NCI-H748 (cell line): ENCODE data around the gene FAM13B.
"Not testable (repeated sequence)": the region's sequence is repeated elsewhere in the genome, so short reads cannot be mapped to it uniquely, and the experiment has no call there.

Experiments used
- DNase-seq: peaks from one replicate; lab custom pipeline; 2025; ENCODE audit not compliant: unreplicated experiment; lab: John Stamatoyannopoulos, UW

The FAM13B gene

DNA sequence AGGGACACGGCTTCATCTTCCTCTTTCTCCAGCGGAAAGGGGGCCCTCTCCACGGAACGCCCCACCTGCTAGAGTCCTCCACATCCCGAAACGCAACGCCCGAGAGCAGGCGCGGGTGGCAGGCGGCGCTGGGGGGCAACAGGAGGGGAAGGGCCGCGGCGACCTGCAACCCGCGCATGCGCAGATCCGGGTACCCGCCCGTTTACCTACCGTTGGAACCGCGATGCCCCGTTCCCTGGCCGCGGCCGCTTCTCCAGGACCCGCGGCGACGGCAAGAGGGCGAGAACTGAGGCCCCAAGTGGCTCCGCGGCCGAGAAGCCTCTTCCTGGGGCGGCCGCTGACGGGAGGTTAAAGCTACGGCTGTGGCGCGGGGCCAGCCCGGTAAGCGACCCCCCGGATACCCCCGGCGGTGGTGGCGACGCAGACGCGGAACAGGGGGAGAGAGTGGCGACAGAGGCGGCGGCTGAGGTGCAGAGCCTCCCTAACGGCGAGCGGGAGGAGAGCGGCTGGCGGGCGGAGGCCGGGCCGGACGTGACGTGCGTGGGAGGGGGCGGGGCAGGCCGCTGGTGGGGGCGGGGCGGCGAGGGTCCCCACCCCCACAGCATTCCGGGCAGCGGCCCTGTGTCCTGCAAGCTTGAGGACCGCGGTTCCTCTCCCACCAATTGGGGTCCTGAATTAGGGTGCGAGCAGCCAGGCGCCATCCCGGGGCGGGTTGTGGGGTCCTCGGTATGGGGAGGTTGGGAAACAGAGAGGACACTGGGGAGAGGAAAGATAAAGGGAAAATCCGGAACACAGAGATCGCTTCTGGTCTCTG is at the start of gene FAM13B:
TSS of gene FAM13B (minus strand) at position 508 of the 814 bp plus-strand sequence. CDS start 13,968 bp downstream, outside the sequence.
- peak; percentile 86 for DNase-seq

DNA sequence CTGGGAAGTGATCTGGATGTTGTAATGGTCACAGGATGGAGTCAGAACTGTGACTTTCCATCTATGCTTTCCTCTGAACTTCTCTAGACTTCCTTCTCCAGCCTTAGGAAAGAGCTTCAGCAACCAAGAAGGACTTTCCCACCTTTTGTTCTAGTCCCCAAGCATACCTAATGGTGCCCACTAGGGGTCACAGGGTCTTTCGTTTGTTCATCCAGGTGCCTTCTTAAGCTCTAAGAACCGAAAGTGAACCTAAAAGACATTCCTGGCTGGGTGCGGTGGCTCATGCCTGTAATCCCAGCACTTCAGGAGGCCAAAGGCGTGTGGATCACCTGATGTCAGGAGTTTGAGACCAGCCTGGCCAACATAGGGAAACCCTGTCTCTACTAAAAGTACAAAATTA is 49.2 kb upstream of the FAM13B start:
- no peak for DNase-seq

DNA sequence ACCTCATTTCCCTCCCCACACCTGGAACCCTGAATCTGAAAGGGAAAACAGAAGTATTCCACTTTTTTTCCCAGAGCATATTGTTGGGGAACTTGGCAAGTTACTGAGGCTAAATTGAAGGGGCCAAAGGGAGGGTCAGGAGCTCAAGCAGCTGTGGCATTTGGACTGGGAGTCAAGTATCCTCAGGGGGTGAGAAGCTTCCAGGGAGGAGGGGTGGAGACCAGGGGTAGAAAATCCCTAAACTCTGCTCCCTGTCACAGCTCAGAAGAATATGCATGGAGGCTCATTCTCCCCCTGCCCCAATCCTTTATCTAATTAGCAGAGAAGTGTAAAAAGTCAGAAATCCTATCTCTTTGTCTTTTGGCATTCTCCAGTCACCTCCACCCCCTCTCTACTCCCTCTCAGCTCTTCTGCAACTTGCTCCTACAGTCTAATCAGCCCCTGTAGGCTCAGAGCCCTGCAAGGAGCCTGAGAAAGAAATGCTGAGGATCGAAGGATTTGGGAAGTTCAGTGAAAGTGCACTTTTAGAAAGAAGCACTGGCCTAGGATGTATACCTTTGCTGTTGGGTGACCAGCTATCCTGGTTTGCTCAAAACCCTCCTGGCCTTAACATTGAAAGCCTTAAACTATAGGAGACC is 45.2 kb upstream of the FAM13B start:
- DNase-seq = no peak

DNA sequence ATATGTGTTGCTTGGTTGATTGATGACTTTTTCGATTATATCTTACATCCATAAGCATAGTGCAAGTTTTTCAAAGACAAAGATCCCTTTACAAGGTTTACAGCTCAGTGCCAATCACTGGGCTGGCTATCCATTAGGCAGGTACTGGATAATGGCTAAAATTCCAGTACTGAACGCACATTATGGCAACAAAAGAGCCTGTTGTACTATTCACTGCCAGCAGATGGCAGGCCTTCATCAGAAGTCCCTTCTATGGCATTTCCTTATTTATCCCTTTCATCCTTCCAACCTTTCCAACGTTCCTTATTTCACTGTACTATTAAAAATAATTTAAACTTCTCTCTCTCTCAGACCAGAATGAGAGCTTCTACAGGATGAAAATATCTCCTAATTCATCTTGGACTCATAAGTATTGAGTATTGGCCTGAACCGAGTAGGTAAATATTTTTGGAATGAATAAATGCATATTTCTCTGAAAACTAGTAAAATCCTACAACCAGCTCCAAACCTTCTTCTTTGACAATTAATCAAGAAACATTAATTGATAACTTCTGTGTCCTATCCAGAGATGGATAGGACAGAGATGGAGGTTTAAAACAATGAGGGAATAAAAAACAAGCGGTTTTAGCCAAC is 44.3 kb upstream of the FAM13B start:
- DNase-seq = peak; percentile 68

DNA sequence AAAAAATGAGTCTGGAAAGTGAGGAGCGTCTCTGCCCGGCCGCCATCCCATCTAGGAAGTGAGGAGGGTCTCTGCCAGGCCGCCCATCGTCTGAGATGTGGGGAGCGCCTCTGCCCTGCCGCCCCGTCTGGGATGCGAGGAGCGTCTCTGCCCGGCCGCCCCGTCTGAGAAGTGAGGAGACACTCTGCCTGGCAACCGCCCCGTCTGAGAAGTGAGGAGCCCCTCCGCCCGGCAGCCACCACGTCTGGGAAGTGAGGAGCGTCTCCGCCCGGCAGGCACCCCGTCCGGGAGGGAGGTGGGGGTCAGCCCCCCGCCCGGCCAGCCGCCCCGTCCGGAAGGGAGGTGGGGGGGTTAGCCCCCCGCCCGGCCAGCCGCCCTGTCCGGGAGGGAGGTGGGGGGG is 37.1 kb upstream of the FAM13B start:
- not testable (repeated sequence) for DNase-seq

DNA sequence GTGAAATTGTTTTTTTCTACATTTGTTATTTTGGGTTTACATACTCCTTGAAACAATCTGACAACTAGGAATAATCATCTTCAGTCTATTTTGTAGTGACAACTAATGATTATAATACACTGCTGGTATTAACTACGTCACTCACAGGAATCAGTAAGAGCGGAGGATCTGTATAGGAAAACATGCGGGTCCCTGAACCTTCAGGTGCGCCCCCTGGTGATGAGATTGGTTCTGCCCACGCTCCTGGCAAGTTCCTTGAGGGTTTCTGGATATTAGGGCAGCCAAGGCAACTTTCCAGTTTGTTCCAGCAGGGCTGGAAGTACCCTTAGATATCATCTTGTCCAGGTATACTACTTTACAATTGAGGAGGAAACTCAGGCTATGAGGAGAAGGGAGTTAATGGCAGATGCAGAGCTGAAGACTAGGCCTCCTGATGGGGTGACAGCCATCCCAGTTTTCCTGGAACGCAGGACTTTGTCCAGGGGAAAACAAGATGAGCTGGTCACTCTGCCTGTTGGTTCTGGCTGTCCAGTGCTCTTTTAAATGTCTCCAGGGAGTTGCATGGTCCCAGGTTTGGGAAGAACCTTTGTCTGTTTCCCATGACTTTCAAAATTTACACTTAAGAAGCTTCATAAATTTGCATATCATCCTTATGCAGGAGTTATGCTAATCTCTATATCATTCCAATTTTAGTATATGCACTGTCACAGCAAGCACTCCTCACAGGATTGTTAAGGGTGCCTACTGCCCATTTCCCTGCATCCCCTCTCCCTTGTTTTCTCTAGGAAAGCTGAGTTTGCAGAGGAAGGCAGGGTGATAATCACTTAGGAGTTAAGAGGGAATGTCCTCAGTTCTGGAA is 36.1 kb upstream of the FAM13B start:
- DNase-seq = peak; percentile 64

DNA sequence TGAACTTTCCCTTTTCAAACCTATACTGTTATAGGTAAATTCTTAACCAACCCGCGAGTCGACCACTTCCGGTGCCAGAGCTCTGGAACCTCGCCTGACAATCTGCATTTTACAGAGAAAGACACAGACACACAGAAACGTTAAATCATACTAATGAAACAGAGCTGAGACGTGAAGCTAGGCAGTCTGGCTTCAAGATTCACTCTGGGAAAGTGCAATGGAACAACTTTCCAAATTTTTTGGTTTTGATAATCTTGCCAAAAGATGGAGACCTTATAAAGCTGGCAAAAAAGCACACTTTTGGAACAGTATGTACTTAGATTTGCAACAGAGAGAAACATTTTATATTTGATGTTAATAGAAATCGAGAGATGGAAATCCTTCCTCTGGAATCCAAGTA is 35.1 kb upstream of the FAM13B start:
- DNase-seq = no peak

GRCh38 chr5:138065102-138065501 is 32.2 kb upstream of the FAM13B start:
- no peak for DNase-seq

DNA sequence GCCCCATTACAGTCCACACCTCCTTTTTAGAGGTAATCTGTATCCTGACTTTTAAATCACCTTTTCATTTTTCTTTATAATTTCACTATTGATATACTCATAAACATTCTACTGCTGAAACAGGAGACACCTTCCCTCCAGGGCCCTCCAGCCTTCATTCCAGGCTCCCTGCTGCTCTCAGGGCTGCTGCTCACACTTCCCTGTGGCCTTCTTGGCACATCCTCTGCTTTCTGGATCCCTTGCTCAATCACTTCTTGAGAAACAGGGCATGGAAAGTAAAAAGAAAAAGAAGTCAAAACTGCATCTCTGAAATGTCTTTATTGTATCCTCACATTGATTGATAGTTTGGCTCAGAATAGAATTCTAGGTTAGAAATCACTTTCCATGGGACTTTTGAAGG is 31.6 kb upstream of the FAM13B start:
- DNase-seq = no peak

DNA sequence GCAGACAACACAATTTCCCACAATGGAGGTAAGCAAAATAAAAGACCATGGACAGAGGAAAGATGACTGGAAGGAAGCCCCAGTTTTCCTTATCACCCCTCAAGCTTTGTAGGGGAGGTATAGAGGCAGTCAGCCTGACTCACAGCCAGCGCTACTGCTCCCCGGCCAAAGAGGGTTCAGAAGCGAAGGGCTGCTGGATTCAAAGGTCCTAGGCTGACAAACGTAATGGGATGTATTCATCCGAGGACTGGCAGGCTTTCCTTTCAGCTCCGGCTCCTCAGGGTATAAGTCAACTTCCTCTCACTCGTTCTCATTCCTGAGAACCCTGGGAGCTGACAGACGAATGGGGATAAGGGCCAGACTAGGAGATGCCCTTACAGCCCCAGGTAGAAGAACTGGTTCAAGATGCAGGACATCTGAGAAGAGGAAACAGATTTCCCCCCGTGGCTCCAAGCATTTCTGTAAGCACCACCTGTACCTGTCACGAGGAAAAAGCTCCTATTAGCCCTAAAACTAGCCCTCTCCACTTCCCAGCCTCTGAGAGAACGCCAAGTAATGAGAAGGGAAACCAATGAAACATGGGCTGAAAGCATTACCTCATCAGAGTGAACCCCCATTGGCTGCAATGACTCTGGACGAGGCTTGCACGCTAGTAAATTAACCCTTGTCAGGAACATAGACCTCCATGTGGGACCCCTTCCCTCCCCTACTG is 22.1 kb upstream of the FAM13B start:
- DNase-seq = peak; percentile 48

DNA sequence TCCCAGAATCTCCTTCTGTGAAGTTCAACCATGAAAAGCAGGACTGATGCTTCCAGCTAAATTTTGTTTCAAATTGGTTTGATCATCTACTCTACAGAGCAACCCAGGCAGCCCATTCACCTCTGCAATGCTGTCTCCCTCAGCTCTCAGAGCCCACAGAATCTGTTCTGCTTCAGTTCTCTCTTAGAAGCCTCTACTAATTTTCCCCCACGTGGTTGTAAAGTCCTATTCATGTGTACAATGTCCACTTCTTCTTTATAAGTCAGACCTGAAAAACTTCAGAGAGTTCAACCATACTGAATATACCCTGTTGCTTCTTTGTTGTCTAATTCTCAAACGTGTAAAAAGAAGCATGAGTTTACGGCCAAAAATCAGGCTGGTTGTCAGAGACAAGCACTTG is 21.3 kb upstream of the FAM13B start:
- no peak for DNase-seq

GRCh38 chr5:138053554-138053953 is 20.7 kb upstream of the FAM13B start:
- no peak for DNase-seq

DNA sequence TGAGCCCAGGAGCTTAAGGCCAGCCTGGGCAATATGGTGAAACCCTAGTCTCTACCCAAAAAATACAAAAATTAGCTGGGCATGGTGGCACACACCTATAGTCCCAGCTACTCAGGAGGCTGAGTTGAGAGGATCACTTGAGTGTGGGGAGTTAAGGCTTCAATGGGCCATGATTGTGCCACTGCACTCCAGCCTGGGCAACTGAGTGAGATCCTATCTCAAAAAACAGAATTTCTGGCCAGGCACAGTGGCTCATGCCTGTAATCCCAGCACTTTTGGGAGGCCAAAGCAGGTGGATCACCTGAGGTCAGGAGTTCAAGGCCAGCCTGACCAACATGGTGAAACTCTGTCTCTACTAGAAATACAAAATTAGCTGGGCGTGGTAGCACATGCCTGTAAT is 19.8 kb upstream of the FAM13B start:
- not testable (repeated sequence) for DNase-seq

GRCh38 chr5:138051441-138052296 is 18.8 kb upstream of the FAM13B start:
- no peak for DNase-seq

- DNase-seq = not testable (repeated sequence)
These were observed 12.4 kb upstream of the FAM13B start for GRCh38 chr5:138045283-138045682.

DNA sequence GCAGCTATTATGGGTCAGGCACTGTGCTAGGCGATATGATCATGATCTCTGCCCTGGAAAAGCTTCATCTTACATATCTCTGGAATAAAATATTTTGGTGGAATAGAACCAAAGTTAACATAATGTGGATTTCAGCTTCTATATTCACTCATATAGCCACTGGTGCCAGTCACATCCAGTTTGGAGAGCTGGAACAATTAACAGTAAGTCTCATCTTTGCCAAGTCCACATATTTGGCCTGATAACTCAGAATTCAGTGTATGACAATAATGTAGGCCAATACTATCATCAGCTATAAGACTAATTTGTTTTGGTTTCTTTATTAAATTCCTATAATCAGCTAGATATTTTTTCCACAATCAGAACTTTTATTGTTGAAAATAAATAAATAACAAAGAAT is 5.9 kb upstream of the FAM13B start:
- no peak for DNase-seq

GRCh38 chr5:138037907-138038633 is 5.2 kb upstream of the FAM13B start:
- DNase-seq = no peak

GRCh38 chr5:138037271-138037670 is 4.4 kb upstream of the FAM13B start:
- no peak for DNase-seq
